A673 (cell line): Measurements from ENCODE around the gene ARFGAP1.

Source experiments
- CTCF ChIP-seq: fragments of 300-800, 200-600 bp; sonication (generic); conservative IDR thresholded peaks from 2 replicates; pipeline ENCODE4 v1.5.1; 2017; ENCODE audit warnings: low read depth, mild to moderate bottlenecking, antibody characterized with exemption, low read length, moderate library complexity, mixed read lengths
- EZH2 ChIP-seq: fragments of 200-600 bp; sonication (generic); IDR thresholded peaks from 2 replicates; pipeline ENCODE4 v1.6.1; 2017; ENCODE audit warnings: borderline replicate concordance, low read depth, mild to moderate bottlenecking, mixed read lengths, antibody characterized with exemption, low read length; ENCODE audit not compliant: poor library complexity, severe bottlenecking

DNA sequence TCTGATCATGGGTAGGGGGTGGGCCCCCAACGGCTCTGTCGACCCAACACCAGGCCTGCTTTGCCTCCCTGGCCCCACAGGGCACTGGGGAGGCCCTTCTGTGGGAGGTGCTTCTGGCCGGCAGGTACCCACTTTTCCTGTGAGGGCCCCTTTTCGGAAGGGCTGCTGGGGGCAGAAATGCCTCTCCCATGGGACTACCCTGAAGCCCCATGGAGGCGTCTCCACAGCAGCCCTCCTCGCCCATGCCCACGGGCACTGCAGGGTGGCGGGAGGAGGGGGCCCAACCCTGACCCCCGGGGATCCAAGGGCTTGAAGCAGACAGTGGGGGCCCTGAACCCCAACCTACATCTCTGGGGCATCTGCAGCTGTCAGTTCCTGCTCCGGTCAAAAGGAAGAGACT lies 34.6 kb upstream of the ARFGAP1 start:
- TF ChIP-seq CTCF (no peak), EZH2 (no peak)
